NOMO-1 treated with DMSO at 0.1 percent for 48 hours (cell line): Measurements from ENCODE around the gene MRPS33.
A peak's percentile ranks its signal among the peaks of the same experiment; 100 is the strongest.

ENCODE experiments used
- DNase-seq: peaks from one replicate; lab custom pipeline; 2025; ENCODE audit not compliant: unreplicated experiment; lab: John Stamatoyannopoulos, UW

The MRPS33 gene

GRCh38 chr7:141012696-141013344 is 1.9 kb downstream of the MRPS33 start:
- no peak for DNase-seq

- DNase-seq = peak; percentile 26
Observed at GRCh38 chr7:141012044-141012685, 2.6 kb downstream of the MRPS33 start.

- DNase-seq = no peak
Observed at GRCh38 chr7:141011443-141011842, 3.3 kb downstream of the MRPS33 start.

GRCh38 chr7:141003172-141004065 is 11.3 kb downstream of the MRPS33 start:
- DNase-seq = no peak

- no peak for DNase-seq
Observed at GRCh38 chr7:141001546-141001945, 13.2 kb downstream of the MRPS33 start.

- no peak for DNase-seq
Observed at GRCh38 chr7:141001122-141001521, 13.6 kb downstream of the MRPS33 start.

GRCh38 chr7:140998715-140999114 is 16.0 kb downstream of the MRPS33 start:
- no peak for DNase-seq

- DNase-seq = no peak
Observed at GRCh38 chr7:140992422-140992821, 22.3 kb downstream of the MRPS33 start.

GRCh38 chr7:140990193-140990962 is 24.4 kb downstream of the MRPS33 start:
- no peak for DNase-seq

- no peak for DNase-seq
Observed at GRCh38 chr7:140989068-140989467, 25.7 kb downstream of the MRPS33 start.

- DNase-seq = no peak
Observed at GRCh38 chr7:140983802-140984201, 30.9 kb downstream of the MRPS33 start.

GRCh38 chr7:140982508-140982907 is 32.2 kb downstream of the MRPS33 start:
- DNase-seq = peak; percentile 67

GRCh38 chr7:140981951-140982350 is 32.8 kb downstream of the MRPS33 start:
- DNase-seq = no peak

- DNase-seq = no peak
Observed at GRCh38 chr7:140977741-140978140, 37.0 kb downstream of the MRPS33 start.

- DNase-seq = no peak
Observed at GRCh38 chr7:140972876-140973829, 41.6 kb downstream of the MRPS33 start.

- no peak for DNase-seq
Observed at GRCh38 chr7:140972344-140972743, 42.4 kb downstream of the MRPS33 start.

GRCh38 chr7:140967438-140967837 is 47.3 kb downstream of the MRPS33 start:
- no peak for DNase-seq

- DNase-seq = no peak
Observed at GRCh38 chr7:140966561-140967233, 48.1 kb downstream of the MRPS33 start.

GRCh38 chr7:140961117-140961516 is 53.6 kb downstream of the MRPS33 start:
- DNase-seq = no peak
